ENCODE data around the gene REXO1. TPM values are rescaled to one million over a fixed set of nuclear protein-coding genes. Genes with fewer than 3 reads are reported as not detected.
A peak's percentile ranks its signal among the peaks of the same experiment; 100 is the strongest.

REXO1 gene
- total RNA-seq, 1 experiment from 2014 or later = 56.8 TPM

GRCh38 chr19:1855828-1856255, 7.6 kb upstream of the REXO1 start:
- Histone ChIP-seq H3K27me3 (ENCODE audit: insufficient read depth, low read length) (no peaks in the 10 kb centered on the region), H2BK20ac (ENCODE audit: low read depth, low read length, poor library complexity, severe bottlenecking) (no peak overlapping the region), H2AK5ac (ENCODE audit: insufficient read length, low read length) (no peak overlapping the region), H3K14ac (ENCODE audit: insufficient read depth, low read length) (no peak overlapping the region), H4K5ac (ENCODE audit: insufficient read length, low read depth, low read length) (no peak overlapping the region), H4K91ac (ENCODE audit: insufficient read length, low read depth, low read length) (no peak overlapping the region), H2BK120ac (ENCODE audit: low read depth, low read length, poor library complexity, severe bottlenecking) (no peak overlapping the region), H3K23ac (ENCODE audit: insufficient read length, low read depth, low read length) (no peak overlapping the region), H3K9me3 (ENCODE audit: control insufficient read depth, low read depth, low read length) (no peaks in the 10 kb centered on the region), H3K56ac (ENCODE audit: insufficient read length, low read depth, low read length) (no peak overlapping the region), H3K79me1 (ENCODE audit: insufficient read depth, low read depth, low read length, poor library complexity, severe bottlenecking) (peaks cover 11% of the 10 kb centered on the region), H3K18ac (ENCODE audit: insufficient read length, low read depth, low read length) (no peak overlapping the region), H2AFZ (ENCODE audit: low read length) (no peak overlapping the region), H3K9ac (ENCODE audit: extremely low read depth, insufficient read length, low read length) (no peak overlapping the region), H3K23me2 (ENCODE audit: insufficient read length, low read depth, low read length, poor library complexity, severe bottlenecking) (peaks cover 6% of the 10 kb centered on the region), H3K79me2 (ENCODE audit: insufficient read depth, low read length) (peaks cover 23% of the 10 kb centered on the region; the same call in 1 of the 2 replicates), H3K27ac (ENCODE audit: insufficient read length, low read depth, low read length) (peak overlapping the region; percentile 9), H4K8ac (replicated peaks; ENCODE audit: insufficient read length, low read depth, low read length) (no peak overlapping the region), H3K4me1 (ENCODE audit: insufficient read depth, low read length) (peaks cover 7% of the 10 kb centered on the region; the same call in 1 of the 2 replicates), H3K4me2 (ENCODE audit: insufficient read depth, insufficient read length, low read length) (peak overlapping the region; percentile 35), H3T11ph (ENCODE audit: low read length) (no peak overlapping the region), H2BK15ac (ENCODE audit: low read depth, low read length) (no peak overlapping the region), H4K20me1 (ENCODE audit: control insufficient read depth, insufficient read depth, insufficient read length) (no peaks in the 10 kb centered on the region), H2BK5ac (ENCODE audit: insufficient read length, low read length) (no peak overlapping the region), H2BK12ac (ENCODE audit: insufficient read length, low read depth, low read length) (no peak overlapping the region), H3K4ac (ENCODE audit: low read depth, low read length) (no peak overlapping the region)
- peak overlapping the region in 1 of 2 experiments; percentile 56; a peak in 1 of 5 replicates for H3K4me3 Mint-ChIP-seq
- H3K9me3 Mint-ChIP-seq = no peaks in the 10 kb centered on the region
- no peak overlapping the region for H3K27ac Mint-ChIP-seq
- peaks cover 34 to 72% of the 10 kb centered on the region in 2 experiments for H3K4me1 Mint-ChIP-seq
- WGBS (ENCODE audit: extremely low coverage, insufficient read length, low lambda C conversion rate) = no CpG with 5 or more reads among the region's 13 CpGs
- no peaks in the 10 kb centered on the region for H3K27me3 Mint-ChIP-seq (ENCODE audit: low read depth)
- no peak for DNase-seq
- H3K36me3 Mint-ChIP-seq (ENCODE audit: insufficient read depth in 1 of 3, low read depth in 3 of 3) = peaks cover 0 to 7% (median 0%) of the 10 kb centered on the region in 3 experiments; a peak in 2 of 7 replicates
- no peak for TF ChIP-seq CTCF (conservative IDR thresholded peaks at IDR 0.05)
